RWPE2 (cell line): Measurements from ENCODE around the gene DNMT3A.

Source experiments
- ATAC-seq: fragments of 200-7000 bp; cut with Tn5 transposase; 3 replicates; pipeline ENCODE4 v1.9.1; 2021; ENCODE audit warnings: low read depth
- DNase-seq: peaks from one replicate; pipeline ENCODE4 v3.0.0-alpha.2; 2020; ENCODE audit warnings: low spot score
- H3K27ac ChIP-seq: fragments of 450-650 bp; 2 replicates; pipeline ENCODE4 v1.5.1; 2017; ENCODE audit warnings: mild to moderate bottlenecking; ENCODE audit not compliant: poor library complexity, severe bottlenecking
- H3K27me3 ChIP-seq: fragments of 250-450 bp; sonication (Bioruptor Pico); 2 replicates; pipeline ENCODE4 v1.5.1; 2021; ENCODE audit warnings: mild to moderate bottlenecking, moderate library complexity; ENCODE audit not compliant: insufficient read depth, poor library complexity, severe bottlenecking
- H3K36me3 ChIP-seq: fragments of 250-450 bp; sonication (Bioruptor Pico); 2 replicates; pipeline ENCODE4 v1.5.1; 2020; ENCODE audit warnings: low read depth, mild to moderate bottlenecking, moderate library complexity
- H3K4me1 ChIP-seq: fragments of 250-450 bp; sonication (Bioruptor Pico); 2 replicates; pipeline ENCODE4 v1.5.1; 2021; ENCODE audit warnings: mild to moderate bottlenecking, moderate library complexity; ENCODE audit not compliant: insufficient read depth, poor library complexity, severe bottlenecking
- H3K4me3 ChIP-seq: fragments of 250-450 bp; sonication (Bioruptor Pico); 2 replicates; pipeline ENCODE4 v1.5.1; 2021; ENCODE audit warnings: mild to moderate bottlenecking, moderate library complexity; ENCODE audit not compliant: severe bottlenecking
- H3K9me3 ChIP-seq: fragments of 250-450 bp; sonication (Bioruptor Pico); 2 replicates; pipeline ENCODE4 v1.5.1; 2021; ENCODE audit warnings: mild to moderate bottlenecking, moderate library complexity; ENCODE audit not compliant: severe bottlenecking
- CTCF ChIP-seq: fragments of 450-650 bp; IDR thresholded peaks from one replicate; pipeline ENCODE4 v1.5.1; 2017; ENCODE audit warnings: mild to moderate bottlenecking, moderate library complexity; ENCODE audit not compliant: poor library complexity, severe bottlenecking

Gene DNMT3A

DNA sequence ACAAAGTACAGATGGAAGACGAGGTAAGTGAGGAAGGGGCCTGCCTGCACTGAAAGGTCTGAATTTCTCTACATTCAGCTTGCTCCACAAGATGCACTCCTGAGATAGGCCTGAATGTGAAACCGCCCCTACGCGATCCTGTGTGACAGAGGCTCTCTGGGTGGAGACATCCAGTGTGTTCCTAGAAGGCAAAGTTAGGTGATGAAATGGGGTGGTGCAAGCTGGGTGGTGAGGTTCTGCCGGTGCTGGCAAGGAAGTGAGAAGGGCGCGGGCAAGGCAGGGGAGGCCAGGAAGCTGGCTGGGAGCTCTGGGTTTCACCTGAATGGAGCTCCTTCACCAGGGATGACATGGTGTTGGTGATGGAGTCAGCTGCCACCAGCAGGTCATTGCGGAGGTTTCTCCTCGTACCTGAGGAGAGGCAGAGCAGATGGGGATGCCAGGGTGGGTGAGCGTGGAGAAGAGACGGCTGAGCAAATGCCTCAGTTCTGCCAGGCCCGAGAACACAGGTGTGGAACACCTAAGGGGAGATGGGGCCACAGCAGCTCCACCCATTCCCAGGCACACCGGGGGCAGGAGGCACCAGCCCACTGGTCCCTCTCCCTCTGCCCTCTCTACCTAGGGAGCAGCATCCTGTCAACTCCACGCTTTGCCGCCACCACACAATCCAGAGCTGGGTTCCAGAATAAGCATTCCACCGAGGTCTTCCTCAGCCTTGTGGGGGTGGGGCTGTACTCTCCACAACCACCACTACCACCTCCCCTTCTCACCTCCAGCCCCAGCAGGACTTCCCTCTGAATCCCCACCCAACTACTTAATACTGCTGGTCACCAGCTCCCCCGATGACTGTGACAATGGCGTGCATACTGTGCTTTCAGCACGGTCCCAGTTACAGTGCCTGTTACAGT is 45.5 kb upstream of the DNMT3A start:
- Histone ChIP-seq H3K4me3 (no peak overlapping the region), H3K4me1 (no peaks in the 10 kb centered on the region), H3K27me3 (no peaks in the 10 kb centered on the region), H3K27ac (no peak overlapping the region), H3K9me3 (no peaks in the 10 kb centered on the region), H3K36me3 (no peaks in the 10 kb centered on the region; the same call in 1 of the 2 replicates)
- no peak for ATAC-seq
- no peak for DNase-seq
- no peak for TF ChIP-seq CTCF

- Histone ChIP-seq H3K4me1 (no peaks in the 10 kb centered on the region), H3K27me3 (no peaks in the 10 kb centered on the region)
- no peak for ATAC-seq
These were observed 44.2 kb upstream of the DNMT3A start for GRCh38 chr2:25385910-25386309.

GRCh38 chr2:25383806-25384205 is 42.1 kb upstream of the DNMT3A start:
- H3K4me1 ChIP-seq, result peaks cover 2% of the 10 kb centered on the region
- DNase-seq (no peak), ATAC-seq (no peak)
- no peaks in the 10 kb centered on the region; the same call in 1 of the 2 replicates for H3K36me3 ChIP-seq
- no peaks in the 10 kb centered on the region for H3K9me3 ChIP-seq
- H3K27ac ChIP-seq, result no peak overlapping the region
- no peaks in the 10 kb centered on the region for H3K27me3 ChIP-seq
- H3K4me3 ChIP-seq, result no peak overlapping the region
- TF ChIP-seq CTCF, result no peak

More at GRCh38 chr2:25385910-25386309, 44.2 kb upstream of the DNMT3A start:
- Histone ChIP-seq H3K27ac (no peak overlapping the region), H3K36me3 (no peaks in the 10 kb centered on the region; the same call in 1 of the 2 replicates), H3K9me3 (no peaks in the 10 kb centered on the region), H3K4me3 (no peak overlapping the region)
- no peak for TF ChIP-seq CTCF
- DNase-seq, result no peak

- no peaks in the 10 kb centered on the region for H3K27me3 ChIP-seq
- ATAC-seq (no peak), DNase-seq (no peak)
- TF ChIP-seq CTCF, result no peak
- H3K4me3 ChIP-seq, result no peak overlapping the region
- no peaks in the 10 kb centered on the region for H3K9me3 ChIP-seq
- no peaks in the 10 kb centered on the region for H3K36me3 ChIP-seq
- peaks cover 20% of the 10 kb centered on the region for H3K4me1 ChIP-seq
- no peak overlapping the region for H3K27ac ChIP-seq
These were observed 39.8 kb upstream of the DNMT3A start for GRCh38 chr2:25381502-25381901.
